ENCODE results near the gene DIS3L2.

The DIS3L2 gene

DNA sequence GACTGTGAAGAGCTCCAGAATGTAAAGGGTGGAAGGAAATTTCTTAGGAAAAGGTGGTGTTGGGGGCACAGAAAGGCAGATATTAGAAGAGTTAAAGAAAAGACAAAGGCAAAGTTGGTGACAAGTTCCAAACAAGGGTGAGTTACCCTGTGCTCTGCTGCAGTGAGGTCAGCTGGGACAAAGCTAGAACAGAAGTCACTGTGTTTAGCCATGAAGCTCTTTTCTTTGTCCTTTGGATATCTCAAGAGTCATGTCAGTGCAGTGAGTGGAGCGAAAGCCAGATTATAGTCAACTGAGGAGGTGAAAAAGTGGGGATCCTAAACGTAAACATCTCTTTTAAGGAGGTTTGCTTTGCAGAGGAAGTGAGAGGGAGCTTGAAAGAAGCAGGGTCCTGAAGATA lies 229.3 kb downstream of the DIS3L2 start:
- no peak for DNase-seq (ENCODE audit: low spot score)

DNA sequence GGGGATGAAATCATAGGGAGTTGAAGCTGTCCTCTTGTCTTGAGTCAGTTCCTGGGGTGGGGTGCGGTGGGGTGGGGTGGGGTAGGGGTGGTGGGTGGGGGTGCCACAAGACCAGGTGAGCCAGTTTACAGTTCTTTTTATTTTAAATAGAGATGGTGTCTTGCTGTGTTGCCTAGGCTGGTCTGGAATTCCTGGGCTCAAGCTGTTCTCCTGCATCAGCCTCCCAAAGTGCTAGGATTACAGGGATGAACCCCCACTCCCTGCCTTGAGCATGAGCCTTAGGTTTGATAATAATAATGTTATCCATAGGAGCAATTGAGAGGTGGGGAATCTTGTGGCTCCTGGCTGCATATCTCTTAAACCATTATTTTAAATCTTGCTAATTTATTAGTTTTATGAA lies 234.0 kb downstream of the DIS3L2 start:
- DNase-seq (ENCODE audit: low spot score) = no peak

GRCh38 chr2:232196802-232197201 lies 235.3 kb downstream of the DIS3L2 start:
- DNase-seq (ENCODE audit: low spot score) = no peak

GRCh38 chr2:232200195-232200594 lies 238.7 kb downstream of the DIS3L2 start:
- DNase-seq (ENCODE audit: low spot score) = no peak

DNA sequence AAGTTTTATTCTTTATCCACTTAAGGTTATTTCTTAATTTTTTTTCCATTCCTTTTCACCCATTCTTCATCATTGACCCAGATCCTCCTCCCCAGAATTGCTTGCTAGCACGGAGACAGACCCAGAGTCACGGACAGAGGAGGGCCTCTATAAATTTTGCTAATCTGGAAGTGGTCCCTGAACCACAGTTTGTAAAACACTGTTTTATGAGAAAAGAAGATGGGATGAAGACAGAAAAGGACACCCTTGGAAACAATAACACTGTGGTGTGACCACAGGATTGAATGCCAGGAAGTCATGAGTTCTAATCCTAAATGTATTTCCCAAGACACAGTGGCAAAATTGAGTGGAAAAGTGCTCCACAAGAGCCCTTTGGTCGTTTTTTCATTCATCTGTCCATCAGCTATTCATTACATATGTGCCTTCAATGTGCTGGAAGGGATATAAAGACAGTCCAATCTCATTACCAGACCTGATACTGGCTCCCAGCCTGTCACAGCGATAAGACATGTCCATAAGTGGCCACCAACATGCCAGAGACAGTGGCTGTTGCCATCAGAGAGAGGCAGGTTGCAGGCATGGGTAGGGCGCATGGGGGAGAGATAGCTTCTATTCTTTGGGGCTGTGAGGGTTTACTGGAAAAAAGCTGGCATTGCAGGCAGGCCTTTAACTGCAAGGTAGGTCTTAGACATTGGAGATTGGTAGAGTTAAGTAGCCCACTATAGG lies 241.8 kb downstream of the DIS3L2 start:
- DNase-seq (ENCODE audit: low spot score) = no peak

GRCh38 chr2:232203936-232204335 lies 242.4 kb downstream of the DIS3L2 start:
- no peak for DNase-seq (ENCODE audit: low spot score)

DNA sequence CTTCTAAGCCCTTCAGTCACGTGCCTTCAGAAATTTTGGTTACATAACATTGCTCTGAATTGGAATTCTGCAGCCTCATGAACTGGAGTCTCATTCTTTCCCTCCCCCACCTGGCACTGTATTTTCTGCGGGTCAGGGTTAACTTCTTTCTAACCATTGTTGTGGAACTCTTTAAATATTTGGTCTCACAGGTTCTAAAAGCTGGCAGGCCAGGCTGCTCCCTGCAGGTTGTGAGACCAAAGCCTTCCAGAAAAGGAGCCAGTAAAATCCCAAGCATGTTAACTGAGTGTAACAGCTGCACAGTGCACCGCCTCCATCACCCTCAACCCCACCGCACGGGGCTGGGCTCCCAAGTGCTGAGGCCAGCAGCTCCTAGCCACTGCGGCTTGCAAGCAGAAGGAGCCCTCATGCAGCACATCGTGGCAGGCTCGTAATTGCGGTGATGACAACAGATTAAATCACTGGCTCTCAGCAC lies 243.0 kb downstream of the DIS3L2 start:
- DNase-seq (ENCODE audit: low spot score) = no peak

- no peak for DNase-seq (ENCODE audit: low spot score)
Observed at GRCh38 chr2:232207174-232207573, 245.7 kb downstream of the DIS3L2 start.

DNA sequence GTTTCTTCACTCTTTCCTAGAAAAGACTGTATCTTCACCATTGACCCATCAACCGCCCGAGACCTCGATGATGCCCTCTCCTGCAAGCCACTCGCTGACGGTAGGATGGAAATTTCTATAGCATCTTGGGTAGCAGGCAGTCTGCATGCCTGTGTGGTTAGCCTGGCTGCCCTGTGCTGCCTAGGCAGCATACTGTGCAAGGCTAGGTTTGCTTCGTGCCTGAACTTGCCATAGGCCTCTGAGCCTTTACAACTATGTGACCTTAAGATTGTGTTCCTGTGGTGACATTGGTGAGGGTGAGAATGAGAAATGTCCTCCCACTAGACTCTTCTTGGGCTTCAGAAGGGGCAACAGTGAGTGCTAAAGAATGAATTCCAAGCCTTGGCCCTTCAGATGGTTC lies 248.8 kb downstream of the DIS3L2 start:
- no peak for DNase-seq (ENCODE audit: low spot score)

DNA sequence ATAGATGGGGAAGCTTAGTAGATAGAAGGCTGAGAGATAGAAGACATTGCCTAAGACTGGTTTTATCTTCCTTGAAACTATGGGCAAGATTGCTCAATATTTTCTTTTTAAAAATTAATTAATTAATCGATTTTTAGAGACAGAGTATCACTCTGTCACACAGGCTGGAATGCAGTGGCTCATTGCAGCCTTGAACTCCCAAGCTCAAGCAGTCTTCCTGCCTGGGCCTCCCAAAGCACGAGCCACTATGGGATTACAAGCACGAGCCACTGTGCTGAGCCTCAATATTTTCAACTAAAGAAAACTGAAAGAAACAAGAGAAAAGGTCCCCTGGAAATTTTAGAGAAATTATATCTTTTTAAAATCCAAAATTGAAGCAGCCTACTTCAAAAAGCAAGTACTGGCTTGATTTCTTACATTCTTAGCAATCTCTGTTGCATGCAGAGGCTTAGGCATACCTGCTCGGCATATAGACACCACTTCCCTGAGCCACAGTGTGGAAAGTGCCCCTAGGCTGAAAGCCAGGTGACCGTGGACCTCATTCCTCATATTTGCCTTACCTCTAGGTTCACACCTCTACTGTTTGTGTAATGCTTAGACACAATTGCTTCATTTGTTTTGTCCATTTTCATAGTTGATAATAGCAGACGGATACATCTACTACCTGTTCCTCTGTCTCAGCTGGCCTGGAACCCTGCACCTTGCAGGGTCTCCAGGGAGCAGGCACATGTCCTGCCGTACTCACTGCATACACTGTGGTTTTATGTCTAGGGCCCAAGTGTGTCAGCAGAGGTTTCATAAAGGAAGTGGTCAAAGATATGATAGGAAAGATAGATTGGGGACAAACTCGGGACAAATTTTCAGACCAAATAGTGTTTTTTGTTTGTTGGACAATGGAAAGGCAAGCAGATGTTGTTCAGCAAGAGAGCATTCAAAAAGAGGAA lies 250.5 kb downstream of the DIS3L2 start:
- DNase-seq (ENCODE audit: low spot score) = no peak

GRCh38 chr2:232213176-232213575 lies 251.7 kb downstream of the DIS3L2 start:
- DNase-seq (ENCODE audit: low spot score) = no peak

- DNase-seq (ENCODE audit: low spot score) = no peak
Observed at GRCh38 chr2:232214053-232214452, 252.5 kb downstream of the DIS3L2 start.

- no peak for DNase-seq (ENCODE audit: low spot score)
Observed at GRCh38 chr2:232216028-232216427, 254.5 kb downstream of the DIS3L2 start.

DNA sequence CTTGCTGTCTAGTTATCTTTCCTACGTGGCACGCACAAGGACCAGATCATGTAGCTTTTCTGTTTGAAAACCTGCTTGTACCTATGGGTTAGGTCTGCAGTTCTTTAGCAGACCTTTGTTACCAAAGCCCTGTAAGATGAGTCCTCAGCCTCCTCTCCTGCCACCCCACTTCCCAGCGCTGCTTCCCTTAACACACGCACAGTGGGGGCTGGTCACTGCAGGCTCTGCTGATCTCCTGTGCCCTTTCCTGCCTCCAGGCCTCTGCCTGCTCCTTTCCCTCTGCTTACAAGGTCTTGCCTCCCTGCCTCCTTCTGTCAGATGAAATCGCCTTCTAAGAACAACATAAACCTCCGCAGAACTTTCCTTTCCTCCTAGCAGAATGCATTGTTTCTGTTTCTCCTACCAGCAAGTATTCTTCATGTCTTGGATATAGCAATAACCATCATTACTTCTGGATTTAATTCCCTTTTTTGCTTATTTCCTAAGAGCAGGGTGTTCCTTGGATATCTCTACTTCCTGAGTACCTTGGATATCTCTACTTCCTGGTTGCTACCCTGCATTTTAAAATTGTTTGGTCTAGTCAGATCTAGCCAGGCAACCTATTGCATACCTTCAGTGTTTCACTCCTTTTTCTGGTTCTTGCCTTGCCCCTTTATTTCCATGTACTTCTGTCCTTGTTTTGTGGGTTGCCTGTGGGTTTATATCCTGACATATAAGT lies 257.4 kb downstream of the DIS3L2 start:
- DNase-seq (ENCODE audit: low spot score) = no peak

DNA sequence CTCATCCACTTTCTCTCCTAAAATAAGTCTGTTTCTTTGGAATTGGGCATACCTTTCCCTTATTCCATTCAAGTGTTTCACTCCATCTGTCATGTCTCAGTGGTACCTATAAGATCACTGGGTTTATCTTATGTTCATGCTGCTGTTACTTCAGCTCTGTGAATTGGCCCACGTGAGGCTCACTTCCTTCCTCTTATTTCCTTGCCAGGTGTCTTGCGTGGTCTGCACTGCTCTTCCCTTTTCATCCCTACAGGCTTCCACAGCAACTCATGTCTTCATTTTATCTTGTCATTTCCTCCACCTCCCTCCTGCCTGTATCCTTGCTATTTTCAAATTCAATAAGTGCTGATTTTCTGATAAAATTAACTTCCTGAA lies 258.0 kb downstream of the DIS3L2 start:
- no peak for DNase-seq (ENCODE audit: low spot score)

GRCh38 chr2:232219932-232220331 lies 258.4 kb downstream of the DIS3L2 start:
- DNase-seq (ENCODE audit: low spot score) = no peak

DNA sequence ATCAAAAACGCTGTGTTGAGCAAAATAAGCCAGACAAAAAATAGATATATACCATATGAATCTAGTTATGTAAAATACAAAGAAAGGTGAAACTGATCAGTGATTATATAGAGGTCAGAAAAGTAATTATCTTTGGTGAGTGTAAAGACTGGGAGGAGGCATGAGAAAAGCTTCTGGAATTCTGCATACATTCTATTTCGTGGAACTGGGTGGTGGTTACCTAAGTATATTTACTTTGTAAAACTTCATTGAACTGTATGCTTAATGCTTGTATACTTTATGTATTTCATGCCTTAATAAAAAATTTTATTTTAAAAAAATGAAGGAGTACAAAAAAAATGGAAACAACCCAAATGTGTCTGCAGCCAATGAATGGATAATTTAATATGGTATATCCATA lies 263.9 kb downstream of the DIS3L2 start:
- DNase-seq (ENCODE audit: low spot score) = no peak

DNA sequence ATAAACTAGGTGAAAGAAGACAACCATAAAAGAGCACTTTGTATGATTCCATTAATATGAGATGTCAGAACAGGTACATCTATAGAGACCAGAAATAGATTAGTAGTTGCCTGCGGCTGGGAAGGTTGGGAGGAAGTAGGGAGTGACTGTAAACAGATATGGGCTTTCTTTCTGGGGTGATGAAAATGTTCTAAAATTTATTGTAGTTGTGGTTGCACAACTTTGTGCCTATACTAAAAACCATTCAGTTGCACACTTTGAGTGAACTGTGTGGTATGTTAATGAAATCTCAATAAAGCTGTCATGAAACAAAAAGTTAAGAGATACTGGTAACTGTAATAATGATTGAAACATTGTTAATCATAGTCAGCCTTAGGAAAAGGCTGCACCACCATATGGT lies 264.4 kb downstream of the DIS3L2 start:
- DNase-seq (ENCODE audit: low spot score) = no peak

DNA sequence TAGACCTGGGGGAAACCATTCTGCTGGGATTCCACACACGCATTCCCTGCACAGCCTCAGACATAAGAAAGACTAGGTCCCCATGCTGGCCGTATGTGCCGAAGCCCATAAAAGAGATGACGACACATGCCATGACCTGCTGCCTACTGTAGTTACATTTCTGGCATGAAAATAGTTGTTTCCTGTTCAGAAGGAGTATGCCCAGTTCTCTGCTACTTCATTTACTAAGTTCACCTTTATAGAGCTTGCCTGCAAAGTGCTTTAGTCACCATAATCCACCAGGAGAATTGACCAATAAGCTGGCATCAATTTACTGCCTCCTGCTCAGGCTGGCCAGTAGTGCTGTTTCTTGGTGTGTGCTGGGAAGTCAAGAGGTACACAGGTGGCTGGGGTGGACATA lies 266.8 kb downstream of the DIS3L2 start:
- no peak for DNase-seq (ENCODE audit: low spot score)

GRCh38 chr2:232228971-232229894 lies 267.7 kb downstream of the DIS3L2 start:
- no peak for DNase-seq (ENCODE audit: low spot score)

DNA sequence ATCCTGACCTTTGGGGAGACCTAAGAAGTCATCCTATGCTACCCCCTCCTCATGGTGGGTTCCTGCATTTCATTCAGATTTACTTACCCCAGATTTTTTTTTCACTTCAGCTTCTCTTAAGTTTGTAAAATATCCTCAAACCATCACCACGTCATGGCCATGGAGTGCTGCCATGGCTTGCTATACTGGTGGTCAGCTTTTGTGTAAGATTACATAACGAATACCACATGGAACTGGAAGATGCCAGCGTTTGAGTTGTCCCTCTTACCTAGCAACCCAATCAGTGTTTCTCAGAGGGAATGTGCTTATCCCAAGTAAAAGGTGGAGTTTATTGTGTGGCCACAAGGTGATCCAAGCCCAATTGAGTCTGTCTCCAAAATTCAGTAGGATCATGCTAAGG lies 268.4 kb downstream of the DIS3L2 start:
- DNase-seq (ENCODE audit: low spot score) = no peak

DNA sequence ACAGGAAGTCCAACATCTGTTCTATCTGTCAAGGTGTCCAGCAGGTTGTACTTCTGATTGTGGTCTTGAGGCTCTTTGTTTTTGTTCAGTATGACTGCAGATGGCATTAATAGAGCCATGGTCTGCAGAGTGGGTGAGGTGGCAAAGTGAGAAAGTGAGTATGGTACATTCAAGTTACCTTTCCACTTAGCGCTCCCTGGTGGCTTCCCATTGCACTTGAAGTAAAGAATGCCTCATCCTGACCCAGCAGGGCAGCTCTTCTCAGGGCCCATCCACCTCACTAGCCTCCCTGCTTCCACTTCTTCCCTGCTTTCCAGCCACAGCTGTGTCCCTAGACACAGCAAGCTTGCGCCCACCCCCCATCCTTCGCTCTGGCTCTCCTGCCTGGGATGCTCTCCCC lies 269.0 kb downstream of the DIS3L2 start:
- peak; percentile 54 for DNase-seq (ENCODE audit: low spot score)
